Transverse colon (tissue), 4 donors: ENCODE measurements around the gene KANK2.

ENCODE experiments used
- POLR2A ChIP-seq: fragments of 450-650 bp; IDR thresholded peaks from one replicate; pipeline ENCODE4 v1.6.1; 2016; ENCODE audit warnings: antibody characterized with exemption, mild to moderate bottlenecking, moderate library complexity
- POLR2AphosphoS5 ChIP-seq, 3 donors: sonication (generic); formaldehyde crosslinking; IDR thresholded peaks; one replicate each; pipeline ENCODE4 v1.6.1; 2016; ENCODE audit warnings: antibody characterized with exemption in 3 of 3
- TF ChIP-seq, protein P1 (sequence below), 5 experiments: fragments of 200-600 bp in 3 of 5; fragments of 450-650 bp in 2 of 5; sonication (generic) in 3 of 5; IDR thresholded peaks; 1 replicate in 2 of 5; 2 replicates in 3 of 5; pipeline ENCODE4 v1.5.1; 2016 to 2017; ENCODE audit warnings: antibody characterized with exemption in 5 of 5, inconsistent platforms in 3 of 5, mild to moderate bottlenecking in 2 of 5, moderate library complexity in 1 of 5

DNA sequence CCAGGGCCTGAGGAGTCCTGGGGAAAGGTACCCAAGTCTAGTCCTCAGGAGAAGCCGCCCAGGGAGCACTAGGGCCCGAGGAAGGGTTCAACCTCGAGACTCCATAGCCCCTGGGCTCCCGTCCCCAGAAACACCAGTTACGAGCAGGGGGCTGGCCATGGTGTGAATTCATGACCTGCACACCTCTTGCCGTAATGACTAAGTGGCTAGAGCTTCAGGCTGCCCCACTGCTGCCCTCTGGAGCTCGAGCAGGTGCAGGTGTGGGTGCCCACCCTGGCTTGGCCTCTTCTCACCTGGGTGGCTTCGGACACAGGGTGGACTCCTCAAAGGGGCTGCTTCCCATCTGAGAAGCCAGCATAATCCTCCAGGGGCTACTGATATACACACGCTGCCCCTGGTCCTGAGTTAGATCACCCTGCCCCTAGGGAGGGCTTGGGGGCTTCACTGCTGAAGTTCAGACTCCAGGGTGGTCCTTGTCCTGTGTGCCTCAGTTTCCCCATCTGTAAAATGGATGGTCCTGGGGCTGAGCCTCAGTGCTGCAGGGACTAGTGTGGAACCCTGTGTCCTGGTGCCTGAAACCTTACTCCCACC lies 55.3 kb downstream of the KANK2 start:
- no peak for TF ChIP-seq POLR2A
- TF ChIP-seq, protein P1, sequence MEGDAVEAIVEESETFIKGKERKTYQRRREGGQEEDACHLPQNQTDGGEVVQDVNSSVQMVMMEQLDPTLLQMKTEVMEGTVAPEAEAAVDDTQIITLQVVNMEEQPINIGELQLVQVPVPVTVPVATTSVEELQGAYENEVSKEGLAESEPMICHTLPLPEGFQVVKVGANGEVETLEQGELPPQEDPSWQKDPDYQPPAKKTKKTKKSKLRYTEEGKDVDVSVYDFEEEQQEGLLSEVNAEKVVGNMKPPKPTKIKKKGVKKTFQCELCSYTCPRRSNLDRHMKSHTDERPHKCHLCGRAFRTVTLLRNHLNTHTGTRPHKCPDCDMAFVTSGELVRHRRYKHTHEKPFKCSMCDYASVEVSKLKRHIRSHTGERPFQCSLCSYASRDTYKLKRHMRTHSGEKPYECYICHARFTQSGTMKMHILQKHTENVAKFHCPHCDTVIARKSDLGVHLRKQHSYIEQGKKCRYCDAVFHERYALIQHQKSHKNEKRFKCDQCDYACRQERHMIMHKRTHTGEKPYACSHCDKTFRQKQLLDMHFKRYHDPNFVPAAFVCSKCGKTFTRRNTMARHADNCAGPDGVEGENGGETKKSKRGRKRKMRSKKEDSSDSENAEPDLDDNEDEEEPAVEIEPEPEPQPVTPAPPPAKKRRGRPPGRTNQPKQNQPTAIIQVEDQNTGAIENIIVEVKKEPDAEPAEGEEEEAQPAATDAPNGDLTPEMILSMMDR (IDR thresholded peaks at IDR 0.05): no peak
- no peak for TF ChIP-seq POLR2AphosphoS5 (IDR thresholded peaks at IDR 0.05)
